ENCODE data around the gene DLG3. TPM values are rescaled to one million over a fixed set of nuclear protein-coding genes. Genes with fewer than 3 reads are reported as not detected.
A peak's percentile ranks its signal among the peaks of the same experiment; 100 is the strongest.

The DLG3 gene
- total and polyA plus RNA-seq, 2 of the 8 experiments (the other 6 are each of a cell fraction or from before 2014, with no cell fraction given), result 29.2 to 63.8 TPM

DNA sequence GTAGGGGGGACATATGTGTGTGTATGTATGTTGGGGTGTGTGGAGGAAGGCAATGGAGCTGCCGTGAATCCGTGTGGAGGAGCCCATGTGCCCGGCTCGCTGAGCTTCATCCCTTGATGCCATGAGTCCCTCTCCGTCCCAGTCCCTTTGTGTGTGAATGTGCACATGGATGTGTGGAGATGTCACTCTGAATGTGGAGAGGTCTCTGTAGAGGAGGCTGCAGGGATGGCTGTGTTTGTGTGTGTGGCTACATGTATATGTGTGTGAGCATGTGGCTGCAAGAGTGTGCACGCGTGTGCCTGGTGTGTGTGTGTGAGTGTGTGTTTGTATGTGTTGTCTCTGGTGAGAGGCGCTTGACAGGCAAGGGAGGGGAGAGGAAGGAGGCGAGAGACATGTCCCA lies 1.3 kb downstream of the DLG3 start:
- Histone ChIP-seq H3K79me2 (ENCODE audit: control insufficient read depth in 1 of 2, insufficient read depth in 2 of 2, low read length in 2 of 2) (no peaks in the 10 kb centered on the region), H4K8ac (ENCODE audit: extremely low read depth, insufficient read depth, low read length) (no peak overlapping the region), H3K4ac (replicated peaks; ENCODE audit: insufficient read length, low read depth, low read length) (no peak overlapping the region), H3K79me1 (ENCODE audit: low read depth, low read length) (no peaks in the 10 kb centered on the region), H3K14ac (ENCODE audit: insufficient read length) (no peak overlapping the region), H3K56ac (replicated peaks; ENCODE audit: insufficient read length, low read depth, low read length) (no peak overlapping the region), H3K27me3 (replicated peaks in 1 of 4; ENCODE audit: control insufficient read depth in 3 of 4, extremely low read depth in 1 of 4, insufficient read depth in 3 of 4, low read length in 3 of 4) (peaks cover 0 to 12% (median 10%) of the 10 kb centered on the region in 4 experiments; a peak in 4 of 7 replicates), H3K9me3 (ENCODE audit: insufficient read depth in 2 of 2, low read depth in 1 of 2, low read length in 1 of 2) (no peaks in the 10 kb centered on the region), H3K27ac (ENCODE audit: low read depth, low read length) (no peak overlapping the region), H2BK5ac (ENCODE audit: low read depth, low read length) (no peak overlapping the region), H3K23me2 (ENCODE audit: low read depth, low read length) (no peaks in the 10 kb centered on the region; the same call in 1 of the 2 replicates), H3K23ac (ENCODE audit: insufficient read length) (no peak overlapping the region), H4K20me1 (replicated peaks in 1 of 2; ENCODE audit: control insufficient read depth in 1 of 2, insufficient read depth in 2 of 2, low read length in 2 of 2) (no peaks in the 10 kb centered on the region), H3K9ac (replicated peaks in 1 of 4; ENCODE audit: extremely low read depth in 1 of 4, low read depth in 3 of 4, low read length in 3 of 4) (no peak overlapping the region), H4K5ac (ENCODE audit: insufficient read length, low read depth, low read length) (no peak overlapping the region), H3K4me2 (ENCODE audit: insufficient read depth in 1 of 2, low read depth in 2 of 2, low read length in 2 of 2) (no peak overlapping the region; a peak in 1 of 4 replicates), H3K4me3 (ENCODE audit: extremely low read depth in 1 of 4, insufficient read depth in 2 of 4, low read depth in 3 of 4, low read length in 4 of 4) (no peak overlapping the region), H3K36me3 (ENCODE audit: control insufficient read depth in 2 of 4, insufficient read depth in 4 of 4, low read length in 3 of 4) (no peaks in the 10 kb centered on the region), H2BK15ac (ENCODE audit: low read length) (no peak overlapping the region), H3K18ac (ENCODE audit: extremely low read depth, low read length) (no peak overlapping the region), H2AFZ (ENCODE audit: low read length) (no peak overlapping the region), H4K91ac (replicated peaks; ENCODE audit: insufficient read length, low read length) (no peak overlapping the region), H2BK20ac (ENCODE audit: low read length) (no peak overlapping the region), H3K4me1 (replicated peaks in 1 of 4; ENCODE audit: control insufficient read depth in 3 of 4, insufficient read depth in 4 of 4, low read length in 3 of 4) (no peaks in the 10 kb centered on the region; a peak in 1 of 7 replicates), H2BK120ac (replicated peaks; ENCODE audit: low read depth, low read length) (no peak overlapping the region), H2AK5ac (ENCODE audit: low read depth, low read length) (peak overlapping the region; percentile 16; the same call in 1 of the 2 replicates), H2BK12ac (ENCODE audit: low read depth, low read length) (no peak overlapping the region)
- DNase-seq (ENCODE audit: low read depth in 1 of 2, low spot score in 2 of 2) (no peak), FAIRE-seq (no peak)
- ChIA-PET CTCF (ENCODE audit: partially characterized antibody) (interaction anchor here (1.6 kb wide), 1 partner anchor 10 kb away, joined by 7 read pairs; no protein-coding TSS in a partner anchor), POLR2A (ENCODE audit: partially characterized antibody) (interaction anchor here (3.0 kb wide), 1 partner anchor 11 kb away, joined by 22 read pairs; no protein-coding TSS in a partner anchor)
- 100% methylated on average over 6 of the region's 9 CpGs; no CpG with 5 or more reads in 1 of the 2 experiments for WGBS, 2 experiments (ENCODE audit: extremely low coverage in 1 of 2, insufficient coverage in 1 of 2, insufficient read length in 1 of 2, insufficient replicate concordance in 2 of 2, low coverage in 1 of 2, low lambda C conversion rate in 2 of 2, missing lambda C conversion rate in 1 of 2)
- TF ChIP-seq EGR1 (IDR thresholded peaks at IDR 0.05; ENCODE audit: borderline replicate concordance, low read depth, low read length), result no peak
- TF ChIP-seq RXRA (IDR thresholded peaks at IDR 0.05; ENCODE audit: insufficient read depth, low read depth, low read length), result no peak
- no peak for TF ChIP-seq MAFK (IDR thresholded peaks at IDR 0.05; ENCODE audit: low read depth, low read length)
- no peak for TF ChIP-seq CEBPB (IDR thresholded peaks at IDR 0.05; ENCODE audit: low read depth, low read length)
- TF ChIP-seq, protein P1, sequence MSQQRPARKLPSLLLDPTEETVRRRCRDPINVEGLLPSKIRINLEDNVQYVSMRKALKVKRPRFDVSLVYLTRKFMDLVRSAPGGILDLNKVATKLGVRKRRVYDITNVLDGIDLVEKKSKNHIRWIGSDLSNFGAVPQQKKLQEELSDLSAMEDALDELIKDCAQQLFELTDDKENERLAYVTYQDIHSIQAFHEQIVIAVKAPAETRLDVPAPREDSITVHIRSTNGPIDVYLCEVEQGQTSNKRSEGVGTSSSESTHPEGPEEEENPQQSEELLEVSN (IDR thresholded peaks at IDR 0.05), result no peak
- TF ChIP-seq FOSL1 (IDR thresholded peaks at IDR 0.05; ENCODE audit: insufficient read depth, low read depth, low read length), result no peak
- TF ChIP-seq RFX5 (IDR thresholded peaks at IDR 0.05; ENCODE audit: borderline replicate concordance, low read depth, low read length), result no peak
- no peak for TF ChIP-seq CBX8 (IDR thresholded peaks at IDR 0.05; ENCODE audit: borderline replicate concordance, low read depth, low read length)
- TF ChIP-seq, protein P2, sequence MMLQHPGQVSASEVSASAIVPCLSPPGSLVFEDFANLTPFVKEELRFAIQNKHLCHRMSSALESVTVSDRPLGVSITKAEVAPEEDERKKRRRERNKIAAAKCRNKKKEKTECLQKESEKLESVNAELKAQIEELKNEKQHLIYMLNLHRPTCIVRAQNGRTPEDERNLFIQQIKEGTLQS (IDR thresholded peaks at IDR 0.05; ENCODE audit: insufficient read depth, low read depth, low read length), result no peak
- TF ChIP-seq GTF2F1 (IDR thresholded peaks at IDR 0.05; ENCODE audit: borderline replicate concordance, low read depth, low read length), result no peak
- no peak for TF ChIP-seq TAF1 (IDR thresholded peaks at IDR 0.05; ENCODE audit: low read depth, low read length)
- TF ChIP-seq TCF12 (IDR thresholded peaks at IDR 0.05; ENCODE audit: low read depth, low read length), result no peak
